ENCODE measurements around the gene SAP130. TPM values are rescaled to one million over a fixed set of nuclear protein-coding genes. Genes with fewer than 3 reads are reported as not detected.

Gene SAP130
- 19.8 and 30.3 TPM in 2 replicates for total RNA-seq (ENCODE audit: low replicate concordance)

DNA sequence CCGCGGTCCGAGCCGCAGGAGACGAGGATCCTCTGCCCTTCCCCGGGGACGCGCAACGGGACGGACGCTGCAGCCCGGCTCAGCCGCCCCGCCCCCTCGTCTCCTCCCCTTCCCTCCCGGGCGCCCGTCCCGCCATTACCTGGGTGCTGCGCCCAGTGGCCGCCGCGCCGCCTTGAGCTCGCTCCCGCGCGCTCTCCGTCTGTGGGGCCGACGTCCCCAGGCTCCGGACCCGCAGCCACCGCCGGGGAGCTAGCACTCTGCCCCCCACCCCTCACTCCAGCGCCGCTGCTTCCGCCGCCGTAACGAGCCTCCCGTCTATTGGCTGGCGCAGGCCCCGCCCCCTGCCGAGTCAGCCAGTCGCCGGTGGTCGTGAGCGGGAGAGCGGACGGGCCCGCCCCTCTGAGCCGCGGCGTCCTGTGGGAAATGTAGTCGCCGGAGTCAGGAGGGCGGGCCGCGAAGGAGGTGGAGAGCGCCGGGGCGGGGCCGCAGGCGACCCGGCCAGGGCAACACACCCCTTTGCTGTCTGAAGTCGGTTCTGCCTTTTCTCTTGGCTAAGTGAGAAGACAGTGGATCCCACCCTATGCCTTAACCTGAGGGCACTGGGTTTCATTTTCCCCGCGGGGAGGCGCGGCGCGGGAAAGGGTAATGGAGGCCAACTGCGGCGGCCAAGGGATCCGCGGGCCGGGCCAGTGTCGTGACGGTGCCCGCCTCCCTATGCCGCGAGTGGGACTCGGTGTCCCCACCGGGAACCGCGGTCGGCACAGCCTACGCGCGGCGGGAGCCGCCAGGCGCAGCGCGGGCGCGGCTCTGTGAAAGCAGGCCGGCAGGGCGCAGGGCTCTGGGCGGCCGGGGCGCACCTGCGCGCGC, at the start of gene SAP130:
SAP130 (minus strand) TSS at position 259 of the 867 bp plus-strand sequence. CDS start 1,767 bp downstream, outside the sequence.
- H3K27me3 Mint-ChIP-seq (ENCODE audit: insufficient read depth, low read depth): peaks cover 17% of the 10 kb centered on the region
- Histone ChIP-seq H3K4me1 (peaks cover 12% of the 10 kb centered on the region), H3K36me3 (no peaks in the 10 kb centered on the region), H4K20me1 (ENCODE audit: low read depth) (peaks cover 37% of the 10 kb centered on the region), H3K4me3 (peak within 1 kb of the TSS; percentile 84), H3K4me2 (peak within 1 kb of the TSS; percentile 95), H3K79me2 (ENCODE audit: low read depth) (peaks cover 40% of the 10 kb centered on the region), H3K9ac (peak within 1 kb of the TSS; percentile 82), H3F3A (ENCODE audit: low read depth) (peaks cover 8% of the 10 kb centered on the region), H2AFZ (replicated peaks) (peak within 1 kb of the TSS; percentile 95), H3K27ac (peak within 1 kb of the TSS; percentile 84), H3K27me3 (peaks cover 18% of the 10 kb centered on the region), H3K9me3 (ENCODE audit: low read depth) (no peaks in the 10 kb centered on the region)
- H3K4me3 Mint-ChIP-seq: peak within 1 kb of the TSS; percentile 97
- H3K27ac Mint-ChIP-seq: no peak within 1 kb of the TSS
- peaks cover 14% of the 10 kb centered on the region for H3K4me1 Mint-ChIP-seq
- peaks cover 2% of the 10 kb centered on the region for H3K36me3 Mint-ChIP-seq
- peak; percentile 99 for DNase-seq (ENCODE audit: low spot score)
- TF ChIP-seq EZH2 (IDR thresholded peaks at IDR 0.05): no peak
- TF ChIP-seq, protein P1, sequence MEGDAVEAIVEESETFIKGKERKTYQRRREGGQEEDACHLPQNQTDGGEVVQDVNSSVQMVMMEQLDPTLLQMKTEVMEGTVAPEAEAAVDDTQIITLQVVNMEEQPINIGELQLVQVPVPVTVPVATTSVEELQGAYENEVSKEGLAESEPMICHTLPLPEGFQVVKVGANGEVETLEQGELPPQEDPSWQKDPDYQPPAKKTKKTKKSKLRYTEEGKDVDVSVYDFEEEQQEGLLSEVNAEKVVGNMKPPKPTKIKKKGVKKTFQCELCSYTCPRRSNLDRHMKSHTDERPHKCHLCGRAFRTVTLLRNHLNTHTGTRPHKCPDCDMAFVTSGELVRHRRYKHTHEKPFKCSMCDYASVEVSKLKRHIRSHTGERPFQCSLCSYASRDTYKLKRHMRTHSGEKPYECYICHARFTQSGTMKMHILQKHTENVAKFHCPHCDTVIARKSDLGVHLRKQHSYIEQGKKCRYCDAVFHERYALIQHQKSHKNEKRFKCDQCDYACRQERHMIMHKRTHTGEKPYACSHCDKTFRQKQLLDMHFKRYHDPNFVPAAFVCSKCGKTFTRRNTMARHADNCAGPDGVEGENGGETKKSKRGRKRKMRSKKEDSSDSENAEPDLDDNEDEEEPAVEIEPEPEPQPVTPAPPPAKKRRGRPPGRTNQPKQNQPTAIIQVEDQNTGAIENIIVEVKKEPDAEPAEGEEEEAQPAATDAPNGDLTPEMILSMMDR (IDR thresholded peaks at IDR 0.05): no peak
- no peak for TF ChIP-seq EZH2phosphoT487 (IDR thresholded peaks at IDR 0.05)
- H3K9me3 Mint-ChIP-seq: peaks cover 8% of the 10 kb centered on the region

DNA sequence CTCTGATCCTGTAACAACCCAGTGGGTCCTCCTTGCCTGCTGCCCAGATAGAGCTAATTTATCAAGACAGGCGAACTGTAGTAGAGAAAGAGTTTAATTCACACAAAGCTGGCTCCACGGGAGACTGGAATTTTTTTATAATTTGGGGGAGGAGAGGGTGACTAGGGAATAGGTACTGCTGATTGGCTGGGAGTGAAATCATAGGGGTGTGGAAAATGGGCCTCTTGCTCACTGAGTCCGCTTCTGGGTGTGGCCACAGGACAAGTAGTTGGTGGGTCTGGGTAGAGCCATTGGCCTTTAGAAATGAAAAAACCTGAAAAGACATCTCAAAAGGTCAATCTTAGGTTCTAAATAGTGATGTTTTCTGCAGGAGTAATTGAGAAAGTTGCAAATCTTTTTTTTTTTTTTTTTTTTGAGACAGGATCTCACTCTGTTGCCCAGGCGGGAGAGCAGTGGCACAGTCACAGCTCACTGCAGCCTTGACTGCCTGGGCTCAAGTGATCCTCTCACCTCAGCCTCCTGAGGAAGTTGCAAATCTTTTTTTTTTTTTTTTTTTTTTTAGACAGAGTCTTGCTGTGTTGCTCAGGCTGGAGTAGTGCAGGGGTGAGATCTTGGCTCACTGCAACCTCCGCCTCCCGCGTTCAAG, 48.7 kb upstream of the SAP130 start:
- TF ChIP-seq EZH2 (IDR thresholded peaks at IDR 0.05) (no peak), EZH2phosphoT487 (IDR thresholded peaks at IDR 0.05) (no peak)
- TF ChIP-seq, protein P1 (IDR thresholded peaks at IDR 0.05): no peak
- Mint-ChIP-seq H3K4me1 (no peaks in the 10 kb centered on the region), H3K4me3 (no peak overlapping the region), H3K27me3 (ENCODE audit: insufficient read depth, low read depth) (peaks cover 4% of the 10 kb centered on the region), H3K9me3 (no peaks in the 10 kb centered on the region), H3K36me3 (no peaks in the 10 kb centered on the region), H3K27ac (no peak overlapping the region)
- Histone ChIP-seq H4K20me1 (ENCODE audit: low read depth) (no peaks in the 10 kb centered on the region), H3K27ac (no peak overlapping the region), H3K4me1 (no peaks in the 10 kb centered on the region), H3K36me3 (no peaks in the 10 kb centered on the region), H3K4me2 (no peak overlapping the region), H3K4me3 (no peak overlapping the region), H3K27me3 (no peaks in the 10 kb centered on the region), H3K9me3 (ENCODE audit: low read depth) (no peaks in the 10 kb centered on the region), H2AFZ (replicated peaks) (no peak overlapping the region), H3F3A (ENCODE audit: low read depth) (no peaks in the 10 kb centered on the region), H3K79me2 (ENCODE audit: low read depth) (no peaks in the 10 kb centered on the region), H3K9ac (no peak overlapping the region)
- no peak for DNase-seq (ENCODE audit: low spot score)

DNA sequence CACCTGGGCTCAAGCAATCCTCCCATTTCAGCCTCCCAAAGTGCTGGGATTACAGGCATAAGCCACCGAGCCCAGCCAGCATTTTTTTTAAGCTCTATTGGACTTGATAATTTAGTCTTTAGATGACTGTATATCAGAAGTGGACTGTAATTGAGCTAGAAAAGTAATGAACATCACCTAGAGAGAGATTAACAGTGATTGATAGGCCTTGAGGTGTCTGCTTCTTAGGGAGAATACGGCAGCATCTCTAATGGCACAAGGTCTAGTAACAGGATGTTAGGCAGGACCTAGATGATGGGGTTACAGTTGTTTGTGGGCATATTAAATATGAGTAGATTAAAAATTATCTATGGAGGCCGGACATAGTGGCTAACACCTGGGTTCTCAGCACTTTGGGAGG, 45.4 kb upstream of the SAP130 start:
- no peaks in the 10 kb centered on the region for H3K9me3 ChIP-seq (ENCODE audit: low read depth)
- no peak for DNase-seq (ENCODE audit: low spot score)
- Mint-ChIP-seq H3K4me3 (no peak overlapping the region), H3K27me3 (ENCODE audit: insufficient read depth, low read depth) (peaks cover 4% of the 10 kb centered on the region), H3K27ac (no peak overlapping the region), H3K36me3 (no peaks in the 10 kb centered on the region), H3K4me1 (no peaks in the 10 kb centered on the region), H3K9me3 (no peaks in the 10 kb centered on the region)
- H3F3A ChIP-seq (ENCODE audit: low read depth): no peaks in the 10 kb centered on the region
- H3K27ac ChIP-seq: no peak overlapping the region
- H3K4me3 ChIP-seq: no peak overlapping the region
- H3K9ac ChIP-seq: no peak overlapping the region
- no peaks in the 10 kb centered on the region for H3K79me2 ChIP-seq (ENCODE audit: low read depth)
- H3K27me3 ChIP-seq: no peaks in the 10 kb centered on the region
- no peak overlapping the region for H2AFZ ChIP-seq (replicated peaks)
- no peaks in the 10 kb centered on the region for H3K36me3 ChIP-seq
- TF ChIP-seq EZH2phosphoT487 (IDR thresholded peaks at IDR 0.05) (no peak), EZH2 (IDR thresholded peaks at IDR 0.05) (no peak)
- TF ChIP-seq, protein P1 (IDR thresholded peaks at IDR 0.05): no peak
- H4K20me1 ChIP-seq (ENCODE audit: low read depth): no peaks in the 10 kb centered on the region
- H3K4me1 ChIP-seq: no peaks in the 10 kb centered on the region
- H3K4me2 ChIP-seq: no peak overlapping the region
